Endothelial cell of umbilical vein (primary cell): ENCODE results near the gene ELMO1. TPM values are rescaled to one million over a fixed set of nuclear protein-coding genes. Genes with fewer than 3 reads are reported as not detected.

Source experiments
- BruUV-seq: library from RNA; stranded (reverse); fragments of 400-500 nt; replicated peaks from 2 replicates; lab custom pipeline; 2021; lab: Mats Ljungman, UMichigan
- CTCF ChIA-PET: fragments of 300-600, 350-600 bp; sonication (Branson Sonifier 250); formaldehyde crosslinking; loops from one replicate; lab custom pipeline; 2021; ENCODE audit warnings: antibody characterized with exemption, inconsistent platforms; lab: Charles Lee
- POLR2A ChIA-PET: fragments of 300-600, 350-600 bp; sonication (Branson Sonifier 250); formaldehyde crosslinking; loops from one replicate; lab custom pipeline; 2021; ENCODE audit warnings: antibody characterized with exemption, inconsistent platforms; lab: Charles Lee
- DNase-seq: peaks from one replicate; pipeline ENCODE4 v3.0.0-alpha.2; 2011; ENCODE audit warnings: low read depth, low spot score
- FAIRE-seq: peaks from 2 replicates; lab custom pipeline; 2011; peaks lifted over from hg19 to GRCh38; lab: Jason Lieb, UNC
- H2AFZ ChIP-seq: 2 replicates; pipeline ENCODE4 v1.6.0; 2012; ENCODE audit warnings: low read depth, low read length, control low read depth, inconsistent platforms
- H3K27ac ChIP-seq: 2 replicates; pipeline ENCODE4 v1.5.1; 2011; ENCODE audit warnings: low read depth, mild to moderate bottlenecking, control low read depth, low read length, moderate library complexity; ENCODE audit not compliant: insufficient read depth
- H3K27me3 ChIP-seq, 2 experiments: 2 replicates each; pipeline versions ENCODE4 v1.6.0 to v1.6.1; 2011; ENCODE audit warnings: low read length in 2 of 2, mixed read lengths in 1 of 2; ENCODE audit not compliant: control insufficient read depth in 2 of 2, insufficient read depth in 2 of 2
- H3K36me3 ChIP-seq, 2 experiments: 2 replicates in 1 of 2; 3 replicates in 1 of 2; pipeline ENCODE4 v1.5.1; 2011; ENCODE audit warnings: low read length in 2 of 2, mild to moderate bottlenecking in 1 of 2, moderate library complexity in 1 of 2; ENCODE audit not compliant: control insufficient read depth in 2 of 2, insufficient read depth in 2 of 2; ENCODE audit errors: extremely low read depth in 1 of 2
- H3K4me1 ChIP-seq: 3 replicates; pipeline ENCODE4 v1.5.1; 2011; ENCODE audit warnings: mild to moderate bottlenecking, low read length; ENCODE audit not compliant: control insufficient read depth, insufficient read depth; ENCODE audit errors: extremely low read depth
- H3K4me2 ChIP-seq: 2 replicates; pipeline ENCODE4 v1.6.1; 2011; ENCODE audit warnings: low read length, control low read depth, mixed read lengths; ENCODE audit not compliant: insufficient read depth
- H3K4me3 ChIP-seq, 3 experiments: fragments of 200-600 bp in 1 of 3; sonication (generic), shearing (Covaris generic) in 1 of 3; replicated peaks in 1 of 3; 2 replicates each; pipeline ENCODE4 v1.5.1; 2011 to 2016; ENCODE audit warnings: control low read depth in 3 of 3, low read length in 3 of 3, mild to moderate bottlenecking in 2 of 3, inconsistent platforms in 1 of 3, low read depth in 1 of 3, moderate library complexity in 1 of 3; ENCODE audit not compliant: insufficient read depth in 1 of 3
- H3K79me2 ChIP-seq: 2 replicates; pipeline ENCODE4 v1.6.0; 2012; ENCODE audit warnings: low read length, inconsistent platforms; ENCODE audit not compliant: control insufficient read depth, insufficient read depth
- H3K9ac ChIP-seq: replicated peaks from 2 replicates; pipeline ENCODE3; 2011; ENCODE audit warnings: low read length, control low read depth; ENCODE audit not compliant: insufficient read depth; ENCODE audit errors: extremely low read depth
- H3K9me1 ChIP-seq: replicated peaks from 3 replicates; pipeline ENCODE4 v1.6.0; 2011; ENCODE audit warnings: mild to moderate bottlenecking, low read length; ENCODE audit not compliant: control insufficient read depth, insufficient read depth; ENCODE audit errors: extremely low read depth
- H3K9me3 ChIP-seq: replicated peaks from 2 replicates; pipeline ENCODE4 v1.5.1; 2012; ENCODE audit warnings: low read length, inconsistent platforms; ENCODE audit not compliant: control insufficient read depth, insufficient read depth
- H4K20me1 ChIP-seq: replicated peaks from 2 replicates; pipeline ENCODE3; 2011; ENCODE audit warnings: mild to moderate bottlenecking, low read length; ENCODE audit not compliant: control insufficient read depth, insufficient read depth; ENCODE audit errors: extremely low read depth
- EZH2 ChIP-seq: IDR thresholded peaks from 2 replicates; pipeline ENCODE4 v1.6.1; 2012; ENCODE audit warnings: borderline replicate concordance, low read depth, mild to moderate bottlenecking, moderate library complexity, low read length, inconsistent platforms; ENCODE audit not compliant: severe bottlenecking
- FOS ChIP-seq: IDR thresholded peaks from 2 replicates; pipeline ENCODE4 v1.6.1; 2011; ENCODE audit warnings: mild to moderate bottlenecking, low read length, moderate library complexity, borderline replicate concordance; ENCODE audit not compliant: insufficient read depth
- GATA2 ChIP-seq: IDR thresholded peaks from 2 replicates; pipeline ENCODE4 v1.7.0; 2011; ENCODE audit warnings: low read depth, mild to moderate bottlenecking, moderate library complexity, mixed read lengths, low read length; ENCODE audit not compliant: insufficient read length, insufficient read depth
- JUN ChIP-seq: IDR thresholded peaks from 2 replicates; pipeline ENCODE4 v1.6.1; 2011; ENCODE audit warnings: borderline replicate concordance, low read depth; ENCODE audit not compliant: insufficient read length, insufficient read depth
- MYC ChIP-seq: IDR thresholded peaks from one replicate; pipeline ENCODE4 v1.6.1; 2011; ENCODE audit warnings: mild to moderate bottlenecking, low read depth, low read length
- POLR2A ChIP-seq: IDR thresholded peaks from 2 replicates; pipeline ENCODE4 v1.6.1; 2012; ENCODE audit warnings: low read depth, mild to moderate bottlenecking, control low read depth, low read length
- POLR2AphosphoS5 ChIP-seq: IDR thresholded peaks from 2 replicates; pipeline ENCODE4 v1.6.1; 2012; ENCODE audit warnings: low read depth, mild to moderate bottlenecking, control low read depth, low read length, moderate library complexity; ENCODE audit not compliant: insufficient read depth
- dilution Hi-C: fragments of 300-500 bp; cut with MboI; formaldehyde crosslinking; loops from one replicate; pipeline ENCODE4 v1.15.0; 2019; ENCODE audit warnings: low sequenced_read_pairs; ENCODE audit not compliant: extremely low pct_ligation_motif_present
- intact Hi-C: fragments of 100-400 bp; cut with micrococcal nuclease; formaldehyde crosslinking; loops from one replicate; pipeline ENCODE4 v1.10.0; 2022
- polyA plus RNA-seq, 4 experiments: library from polyadenylated mRNA; depleted of rRNA in 3 of 4; stranded (reverse) in 3 of 4; unstranded in 1 of 4; fragments of >200 nt; gene quantifications; 2 replicates each; pipeline versions ENCODE4 v1.2.1 to v1.2.3, GENCODE V29; 2011 to 2012; ENCODE audit warnings: missing spikeins in 1 of 4
- total RNA-seq: library from RNA; stranded (reverse); gene quantifications from 2 replicates; pipeline ENCODE4 v1.2.3, GENCODE V29; 2021
- TF ChIP-seq, protein P1 (sequence below): IDR thresholded peaks from 2 replicates; pipeline ENCODE4 v1.6.1; 2011; ENCODE audit not compliant: insufficient read depth, insufficient read length
- TF ChIP-seq, protein P2 (sequence below), 2 donors: IDR thresholded peaks; 1 replicate in 1 of 2; 2 replicates in 1 of 2; pipeline ENCODE4 v1.5.1; 2011; ENCODE audit warnings: low read length in 2 of 2, mild to moderate bottlenecking in 2 of 2, moderate library complexity in 2 of 2, control low read depth in 1 of 2, inconsistent platforms in 1 of 2, low read depth in 1 of 2; ENCODE audit not compliant: insufficient read depth in 1 of 2; ENCODE audit errors: extremely low read depth in 1 of 2

The ELMO1 gene
- total and polyA plus RNA-seq, 2 donors (not counting 3 experiments of a cell fraction or from before 2014, with no cell fraction given), result 17.0 to 30.6 TPM

DNA sequence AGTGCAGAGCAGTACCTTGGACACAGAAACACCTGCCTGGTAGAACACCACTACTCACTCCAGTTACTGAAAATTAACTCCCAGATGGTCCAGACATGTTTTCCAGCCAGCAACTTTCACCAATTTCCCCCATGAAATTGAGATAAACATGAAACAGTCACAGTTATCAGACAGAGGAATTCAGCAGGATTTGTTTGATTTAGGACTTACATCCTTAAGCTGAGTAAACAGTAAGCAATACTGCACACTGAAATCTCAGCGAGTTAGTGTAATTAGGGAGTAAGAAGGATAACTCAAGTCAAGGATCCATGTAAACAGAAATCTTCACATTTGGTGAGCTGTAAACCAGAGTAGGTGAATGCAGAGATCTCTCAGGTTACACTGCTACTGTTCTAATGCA lies 353.5 kb downstream of the ELMO1 start:
- H3K9ac ChIP-seq, result no peak overlapping the region

More for the DNA sequence above, 353.5 kb downstream of the ELMO1 start:
- Histone ChIP-seq H3K27ac (no peak overlapping the region), H3K27me3 (no peaks in the 10 kb centered on the region), H4K20me1 (no peaks in the 10 kb centered on the region), H3K4me3 (no peak overlapping the region), H3K4me1 (no peaks in the 10 kb centered on the region), H3K9me1 (no peaks in the 10 kb centered on the region), H3K36me3 (no peaks in the 10 kb centered on the region), H2AFZ (no peak overlapping the region), H3K79me2 (no peaks in the 10 kb centered on the region), H3K9me3 (no peaks in the 10 kb centered on the region), H3K4me2 (no peak overlapping the region)
- POLR2A ChIA-PET, result no interaction called here
- TF ChIP-seq MYC (no peak), FOS (no peak), GATA2 (no peak), POLR2AphosphoS5 (no peak), JUN (no peak), EZH2 (no peak), POLR2A (no peak)
- TF ChIP-seq, protein P1, sequence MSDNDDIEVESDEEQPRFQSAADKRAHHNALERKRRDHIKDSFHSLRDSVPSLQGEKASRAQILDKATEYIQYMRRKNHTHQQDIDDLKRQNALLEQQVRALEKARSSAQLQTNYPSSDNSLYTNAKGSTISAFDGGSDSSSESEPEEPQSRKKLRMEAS, result no peak
- TF ChIP-seq, protein P2, sequence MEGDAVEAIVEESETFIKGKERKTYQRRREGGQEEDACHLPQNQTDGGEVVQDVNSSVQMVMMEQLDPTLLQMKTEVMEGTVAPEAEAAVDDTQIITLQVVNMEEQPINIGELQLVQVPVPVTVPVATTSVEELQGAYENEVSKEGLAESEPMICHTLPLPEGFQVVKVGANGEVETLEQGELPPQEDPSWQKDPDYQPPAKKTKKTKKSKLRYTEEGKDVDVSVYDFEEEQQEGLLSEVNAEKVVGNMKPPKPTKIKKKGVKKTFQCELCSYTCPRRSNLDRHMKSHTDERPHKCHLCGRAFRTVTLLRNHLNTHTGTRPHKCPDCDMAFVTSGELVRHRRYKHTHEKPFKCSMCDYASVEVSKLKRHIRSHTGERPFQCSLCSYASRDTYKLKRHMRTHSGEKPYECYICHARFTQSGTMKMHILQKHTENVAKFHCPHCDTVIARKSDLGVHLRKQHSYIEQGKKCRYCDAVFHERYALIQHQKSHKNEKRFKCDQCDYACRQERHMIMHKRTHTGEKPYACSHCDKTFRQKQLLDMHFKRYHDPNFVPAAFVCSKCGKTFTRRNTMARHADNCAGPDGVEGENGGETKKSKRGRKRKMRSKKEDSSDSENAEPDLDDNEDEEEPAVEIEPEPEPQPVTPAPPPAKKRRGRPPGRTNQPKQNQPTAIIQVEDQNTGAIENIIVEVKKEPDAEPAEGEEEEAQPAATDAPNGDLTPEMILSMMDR (IDR thresholded peaks at IDR 0.05; ENCODE audit: extremely low read depth in 1 of 2, insufficient read depth in 1 of 2, low read depth in 1 of 2, low read length in 2 of 2), result no peak
- BruUV-seq, result no TSS peak
- FAIRE-seq, result no peak
- CTCF ChIA-PET, result no interaction called here
- intact Hi-C loops, result no loop called here
- no peak for DNase-seq
- dilution Hi-C loops, result no loop called here
